GM23248 (cell line): ENCODE data around the gene SAMD4B. TPM values are rescaled to one million over a fixed set of nuclear protein-coding genes. Genes with fewer than 3 reads are reported as not detected.
A peak's percentile ranks its signal among the peaks of the same experiment; 100 is the strongest.

Source experiments
- DNase-seq: peaks from one replicate; pipeline ENCODE4 v3.0.0-alpha.2; 2015
- H2AFZ ChIP-seq: fragments of 200-600 bp; sonication (generic); 2 replicates; pipeline ENCODE4 v1.6.1; 2016; ENCODE audit warnings: antibody characterized with exemption
- H3F3A ChIP-seq: fragments of 200-600 bp; sonication (generic); 2 replicates; pipeline ENCODE4 v1.6.1; 2016; ENCODE audit warnings: mild to moderate bottlenecking, antibody characterized with exemption, mixed run types; ENCODE audit not compliant: insufficient read depth
- H3K27ac ChIP-seq: fragments of 200-600 bp; sonication (generic); 2 replicates; pipeline ENCODE4 v1.5.1; 2016; ENCODE audit warnings: mild to moderate bottlenecking
- H3K27me3 ChIP-seq: fragments of 200-600 bp; sonication (generic); replicated peaks from 2 replicates; pipeline ENCODE4 v1.6.1; 2016; ENCODE audit warnings: mild to moderate bottlenecking; ENCODE audit not compliant: insufficient read depth
- H3K36me3 ChIP-seq: fragments of 200-600 bp; sonication (generic); 2 replicates; pipeline ENCODE4 v1.6.1; 2016; ENCODE audit warnings: low read depth, mild to moderate bottlenecking
- H3K4me1 ChIP-seq: fragments of 200-600 bp; sonication (generic); 2 replicates; pipeline ENCODE4 v1.6.1; 2016; ENCODE audit warnings: mild to moderate bottlenecking; ENCODE audit not compliant: insufficient read depth
- H3K4me2 ChIP-seq: fragments of 200-600 bp; sonication (generic); one replicate; pipeline ENCODE4 v1.6.1; 2016; ENCODE audit warnings: mild to moderate bottlenecking; ENCODE audit not compliant: unreplicated experiment
- H3K4me3 ChIP-seq: fragments of 200-600 bp; sonication (generic); 2 replicates; pipeline ENCODE4 v1.5.1; 2016; ENCODE audit warnings: mild to moderate bottlenecking
- H3K79me2 ChIP-seq: fragments of 200-600 bp; sonication (generic); 2 replicates; pipeline ENCODE4 v1.6.1; 2016; ENCODE audit warnings: mild to moderate bottlenecking; ENCODE audit not compliant: insufficient read depth
- H3K9ac ChIP-seq: fragments of 200-600 bp; sonication (generic); 2 replicates; pipeline ENCODE4 v1.6.1; 2016; ENCODE audit warnings: mild to moderate bottlenecking
- H3K9me2 ChIP-seq: fragments of 200-600 bp; sonication (generic); 2 replicates; pipeline ENCODE4 v1.6.1; 2016; ENCODE audit warnings: mixed run types, mild to moderate bottlenecking, moderate library complexity; ENCODE audit not compliant: insufficient read depth
- H3K9me3 ChIP-seq: fragments of 200-600 bp; sonication (generic); one replicate; pipeline ENCODE4 v1.6.1; 2017; ENCODE audit warnings: low read depth
- H4K20me1 ChIP-seq: fragments of 200-600 bp; sonication (generic); 2 replicates; pipeline ENCODE4 v1.6.0; 2016; ENCODE audit not compliant: insufficient read depth
- EZH2 ChIP-seq: fragments of 200-600 bp; sonication (generic); IDR thresholded peaks from 2 replicates; pipeline ENCODE4 v1.6.1; 2018; ENCODE audit warnings: antibody characterized with exemption, mild to moderate bottlenecking; ENCODE audit not compliant: insufficient read depth, poor library complexity, severe bottlenecking
- EZH2phosphoT487 ChIP-seq: fragments of 200-600 bp; sonication (generic); IDR thresholded peaks from 2 replicates; pipeline ENCODE4 v1.6.1; 2018; ENCODE audit warnings: antibody characterized with exemption, moderate library complexity, mild to moderate bottlenecking, low read depth; ENCODE audit not compliant: insufficient read depth
- WGBS, 2 experiments: methylation state at CpG; one replicate each; pipeline ENCODE4 v1.1.6; 2015 to 2017; ENCODE audit warnings: low lambda C conversion rate in 2 of 2, low coverage in 1 of 2; ENCODE audit errors: missing lambda C conversion rate in 2 of 2; 5-methylcytosine and 5-hydroxymethylcytosine counted together
- in situ Hi-C: fragments of 300-500 bp; cut with MboI; formaldehyde crosslinking; loops from 2 replicates; pipeline ENCODE4 v1.15.0; 2020
- polyA plus RNA-seq: library from polyadenylated mRNA; unstranded; fragments of >200 nt; fragmentation: Nextera tagmentation; extraction: Ambion mirVana; gene quantifications from 2 replicates; pipeline ENCODE4 v1.2.1, GENCODE V29; 2016
- total RNA-seq: library from RNA; depleted of rRNA; stranded (reverse); fragments of >200 nt; shearing (Covaris generic); gene quantifications from 2 replicates; pipeline ENCODE4 v1.2.3, GENCODE V29; 2014

SAMD4B gene
- total and polyA plus RNA-seq, 2 experiments from 2014 or later = 66.7 to 71.9 TPM

- no peak for TF ChIP-seq EZH2
- peak overlapping the region; percentile 96 for H3K9ac ChIP-seq
- H3F3A ChIP-seq = peaks cover 37% of the 10 kb centered on the region
- H3K36me3 ChIP-seq = no peaks in the 10 kb centered on the region; the same call in 1 of the 2 replicates
- peaks cover 47% of the 10 kb centered on the region for H3K4me1 ChIP-seq
- DNase-seq = peak; percentile 96
- H3K79me2 ChIP-seq = peaks cover 9% of the 10 kb centered on the region
- peak overlapping the region; percentile 99 for H3K27ac ChIP-seq
- WGBS, 2 experiments = 2 to 3% methylated on average over 39 to 58 of the region's 59 CpGs
- 0 out of 2 replicates have a peak overlapping the region, but pooled peaks have one; percentile 22 for H2AFZ ChIP-seq
- no peaks in the 10 kb centered on the region for H3K9me3 ChIP-seq
- no peaks in the 10 kb centered on the region for H3K9me2 ChIP-seq
- no peaks in the 10 kb centered on the region for H3K27me3 ChIP-seq
- peak overlapping the region; percentile 72 for H3K4me3 ChIP-seq
- H4K20me1 ChIP-seq = no peaks in the 10 kb centered on the region
- H3K4me2 ChIP-seq = peak overlapping the region; percentile 92
- in situ Hi-C loops = no loop called here
Measured at GRCh38 chr19:39402346-39403300, 60.4 kb downstream of the SAMD4B start.

GRCh38 chr19:39403331-39404312 lies 61.4 kb downstream of the SAMD4B start:
- 1 to 2% methylated on average over 29 to 43 of the region's 43 CpGs for WGBS, 2 experiments
- H4K20me1 ChIP-seq = no peaks in the 10 kb centered on the region
- peak overlapping the region; percentile 92 for H3K4me2 ChIP-seq
- H3K27ac ChIP-seq = peak overlapping the region; percentile 99
- no peaks in the 10 kb centered on the region for H3K9me3 ChIP-seq
- peaks cover 19% of the 10 kb centered on the region for H3K79me2 ChIP-seq
- no peaks in the 10 kb centered on the region for H3K9me2 ChIP-seq
- H3K27me3 ChIP-seq = no peaks in the 10 kb centered on the region
- H3F3A ChIP-seq = peaks cover 39% of the 10 kb centered on the region
- no peak for TF ChIP-seq EZH2phosphoT487
- no peak for TF ChIP-seq EZH2
- H3K9ac ChIP-seq = peak overlapping the region; percentile 96
- peak; percentile 100 for DNase-seq
- in situ Hi-C loops = no loop called here
- peaks cover 8% of the 10 kb centered on the region; the same call in 1 of the 2 replicates for H3K36me3 ChIP-seq
- peak overlapping the region; percentile 72 for H3K4me3 ChIP-seq
- H3K4me1 ChIP-seq = peaks cover 37% of the 10 kb centered on the region
- H2AFZ ChIP-seq = no peak overlapping the region

GRCh38 chr19:39405261-39405957 lies 63.2 kb downstream of the SAMD4B start:
- Histone ChIP-seq H3K4me1 (peaks cover 35% of the 10 kb centered on the region), H3F3A (peaks cover 38% of the 10 kb centered on the region), H3K9me2 (no peaks in the 10 kb centered on the region), H3K4me2 (peak overlapping the region; percentile 82), H3K36me3 (peaks cover 11% of the 10 kb centered on the region; the same call in 1 of the 2 replicates), H3K9ac (peak overlapping the region; percentile 97; the same call in 1 of the 2 replicates), H3K4me3 (no peak overlapping the region), H3K27me3 (no peaks in the 10 kb centered on the region), H4K20me1 (no peaks in the 10 kb centered on the region), H3K9me3 (no peaks in the 10 kb centered on the region), H3K79me2 (peaks cover 23% of the 10 kb centered on the region), H2AFZ (no peak overlapping the region), H3K27ac (peak overlapping the region; percentile 96)
- in situ Hi-C loops = no loop called here
- peak; percentile 30 for DNase-seq
- 88 to 91% methylated on average over 17 of the region's 17 CpGs for WGBS, 2 experiments
- TF ChIP-seq EZH2 (no peak), EZH2phosphoT487 (no peak)
